ENCODE data around the gene BCDIN3D.

The BCDIN3D gene

GRCh38 chr12:49853671-49854070, 10.8 kb upstream of the BCDIN3D start:
- Histone ChIP-seq H3K27me3 (ENCODE audit: insufficient read depth, low read length, poor library complexity) (no peaks in the 10 kb centered on the region), H3K9ac (ENCODE audit: low read depth, low read length) (no peak overlapping the region), H2AFZ (ENCODE audit: low read depth, low read length) (no peak overlapping the region), H3K36me3 (ENCODE audit: insufficient read depth, low read length) (no peaks in the 10 kb centered on the region), H3K4me3 (ENCODE audit: low read depth in 1 of 2, low read length in 2 of 2) (no peak overlapping the region), H3K79me2 (ENCODE audit: insufficient read depth, low read length) (no peaks in the 10 kb centered on the region), H3K4me1 (ENCODE audit: insufficient read depth, low read length) (no peaks in the 10 kb centered on the region), H3K9me3 (ENCODE audit: insufficient read depth, low read length, severe bottlenecking) (no peaks in the 10 kb centered on the region), H4K20me1 (ENCODE audit: insufficient read depth, low read length) (no peaks in the 10 kb centered on the region), H3K4me2 (ENCODE audit: insufficient read depth, low read length) (no peak overlapping the region), H3K27ac (ENCODE audit: low read length) (no peak overlapping the region)
- DNase-seq, result no peak
- ATAC-seq (ENCODE audit: insufficient read depth, low read depth), result no peak
- no peak for TF ChIP-seq EZH2 (IDR thresholded peaks at IDR 0.05; ENCODE audit: borderline replicate concordance, low read depth, low read length, severe bottlenecking)
- TF ChIP-seq, protein P1, sequence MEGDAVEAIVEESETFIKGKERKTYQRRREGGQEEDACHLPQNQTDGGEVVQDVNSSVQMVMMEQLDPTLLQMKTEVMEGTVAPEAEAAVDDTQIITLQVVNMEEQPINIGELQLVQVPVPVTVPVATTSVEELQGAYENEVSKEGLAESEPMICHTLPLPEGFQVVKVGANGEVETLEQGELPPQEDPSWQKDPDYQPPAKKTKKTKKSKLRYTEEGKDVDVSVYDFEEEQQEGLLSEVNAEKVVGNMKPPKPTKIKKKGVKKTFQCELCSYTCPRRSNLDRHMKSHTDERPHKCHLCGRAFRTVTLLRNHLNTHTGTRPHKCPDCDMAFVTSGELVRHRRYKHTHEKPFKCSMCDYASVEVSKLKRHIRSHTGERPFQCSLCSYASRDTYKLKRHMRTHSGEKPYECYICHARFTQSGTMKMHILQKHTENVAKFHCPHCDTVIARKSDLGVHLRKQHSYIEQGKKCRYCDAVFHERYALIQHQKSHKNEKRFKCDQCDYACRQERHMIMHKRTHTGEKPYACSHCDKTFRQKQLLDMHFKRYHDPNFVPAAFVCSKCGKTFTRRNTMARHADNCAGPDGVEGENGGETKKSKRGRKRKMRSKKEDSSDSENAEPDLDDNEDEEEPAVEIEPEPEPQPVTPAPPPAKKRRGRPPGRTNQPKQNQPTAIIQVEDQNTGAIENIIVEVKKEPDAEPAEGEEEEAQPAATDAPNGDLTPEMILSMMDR (IDR thresholded peaks at IDR 0.05; ENCODE audit: borderline replicate concordance, extremely low read depth, low read length, poor library complexity, severe bottlenecking), result no peak

DNA sequence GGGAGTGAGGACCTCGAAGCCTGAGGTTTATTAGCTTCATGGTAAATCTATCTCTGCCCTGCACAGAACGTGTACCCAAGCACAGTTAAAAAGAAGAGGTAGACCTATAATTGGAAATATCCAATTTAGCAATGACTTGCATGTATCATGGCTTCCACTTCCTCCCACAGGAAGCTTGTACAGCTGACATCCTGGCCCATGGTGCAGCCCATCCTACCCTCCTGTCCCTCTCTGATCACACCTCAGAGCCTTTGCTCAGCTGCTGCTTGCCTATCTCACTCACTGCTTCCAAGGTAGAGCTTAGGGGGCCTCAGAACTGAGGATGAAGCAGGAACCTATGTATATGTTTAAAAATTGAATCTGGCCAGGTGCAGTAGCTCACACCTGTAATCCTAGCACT, 4.3 kb upstream of the BCDIN3D start:
- Histone ChIP-seq H2AFZ (ENCODE audit: low read depth, low read length) (peak overlapping the region; percentile 59), H3K4me1 (ENCODE audit: insufficient read depth, low read length) (peaks cover 22% of the 10 kb centered on the region), H3K36me3 (ENCODE audit: insufficient read depth, low read length) (no peaks in the 10 kb centered on the region), H3K4me2 (ENCODE audit: insufficient read depth, low read length) (no peak overlapping the region), H4K20me1 (ENCODE audit: insufficient read depth, low read length) (no peaks in the 10 kb centered on the region), H3K27ac (ENCODE audit: low read length) (no peak overlapping the region), H3K9me3 (ENCODE audit: insufficient read depth, low read length, severe bottlenecking) (no peaks in the 10 kb centered on the region), H3K9ac (ENCODE audit: low read depth, low read length) (no peak overlapping the region), H3K79me2 (ENCODE audit: insufficient read depth, low read length) (peaks cover 15% of the 10 kb centered on the region), H3K4me3 (ENCODE audit: low read depth in 1 of 2, low read length in 2 of 2) (no peak overlapping the region), H3K27me3 (ENCODE audit: insufficient read depth, low read length, poor library complexity) (no peaks in the 10 kb centered on the region)
- peak; percentile 51 for DNase-seq
- ATAC-seq (ENCODE audit: insufficient read depth, low read depth), result no peak
- TF ChIP-seq EZH2 (IDR thresholded peaks at IDR 0.05; ENCODE audit: borderline replicate concordance, low read depth, low read length, severe bottlenecking), result no peak
- TF ChIP-seq, protein P1 (IDR thresholded peaks at IDR 0.05; ENCODE audit: borderline replicate concordance, extremely low read depth, low read length, poor library complexity, severe bottlenecking), result no peak

GRCh38 chr12:49846032-49846431, 3.1 kb upstream of the BCDIN3D start:
- peaks cover 20% of the 10 kb centered on the region for H3K79me2 ChIP-seq (ENCODE audit: insufficient read depth, low read length)
- no peak overlapping the region for H3K9ac ChIP-seq (ENCODE audit: low read depth, low read length)
- ATAC-seq (ENCODE audit: insufficient read depth, low read depth), result no peak
- TF ChIP-seq EZH2 (IDR thresholded peaks at IDR 0.05; ENCODE audit: borderline replicate concordance, low read depth, low read length, severe bottlenecking), result no peak
- TF ChIP-seq, protein P1 (IDR thresholded peaks at IDR 0.05; ENCODE audit: borderline replicate concordance, extremely low read depth, low read length, poor library complexity, severe bottlenecking), result no peak
- H3K36me3 ChIP-seq (ENCODE audit: insufficient read depth, low read length), result no peaks in the 10 kb centered on the region
- H3K9me3 ChIP-seq (ENCODE audit: insufficient read depth, low read length, severe bottlenecking), result no peaks in the 10 kb centered on the region
- H4K20me1 ChIP-seq (ENCODE audit: insufficient read depth, low read length), result no peaks in the 10 kb centered on the region
- no peak for DNase-seq
- no peak overlapping the region for H3K27ac ChIP-seq (ENCODE audit: low read length)
- no peaks in the 10 kb centered on the region for H3K27me3 ChIP-seq (ENCODE audit: insufficient read depth, low read length, poor library complexity)
- H3K4me3 ChIP-seq (ENCODE audit: low read depth in 1 of 2, low read length in 2 of 2), result no peak overlapping the region
- H2AFZ ChIP-seq (ENCODE audit: low read depth, low read length), result no peak overlapping the region
- H3K4me1 ChIP-seq (ENCODE audit: insufficient read depth, low read length), result peaks cover 31% of the 10 kb centered on the region
- no peak overlapping the region for H3K4me2 ChIP-seq (ENCODE audit: insufficient read depth, low read length)
